Stimulated activated CD4-positive, alpha-beta T cell treated with anti-CD3 and anti-CD28 coated beads, Interleukin-4, amount 100 ng/mL, for 1 hour (primary cell): ENCODE results near the gene GPATCH3.
"Not testable (repeated sequence)": the region's sequence is repeated elsewhere in the genome, so short reads cannot be mapped to it uniquely, and the experiment has no call there.

Experiments used
- DNase-seq: peaks from one replicate; pipeline ENCODE4 v3.0.0-alpha.2; 2020

The GPATCH3 gene

DNA sequence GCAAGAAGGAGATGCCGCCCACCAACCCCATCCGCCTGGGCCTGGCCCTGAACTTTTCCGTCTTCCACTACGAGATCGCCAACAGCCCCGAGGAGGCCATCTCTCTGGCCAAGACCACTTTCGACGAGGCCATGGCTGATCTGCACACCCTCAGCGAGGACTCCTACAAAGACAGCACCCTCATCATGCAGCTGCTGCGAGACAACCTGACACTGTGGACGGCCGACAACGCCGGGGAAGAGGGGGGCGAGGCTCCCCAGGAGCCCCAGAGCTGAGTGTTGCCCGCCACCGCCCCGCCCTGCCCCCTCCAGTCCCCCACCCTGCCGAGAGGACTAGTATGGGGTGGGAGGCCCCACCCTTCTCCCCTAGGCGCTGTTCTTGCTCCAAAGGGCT is 36.6 kb downstream of the GPATCH3 start:
- no peak for DNase-seq

DNA sequence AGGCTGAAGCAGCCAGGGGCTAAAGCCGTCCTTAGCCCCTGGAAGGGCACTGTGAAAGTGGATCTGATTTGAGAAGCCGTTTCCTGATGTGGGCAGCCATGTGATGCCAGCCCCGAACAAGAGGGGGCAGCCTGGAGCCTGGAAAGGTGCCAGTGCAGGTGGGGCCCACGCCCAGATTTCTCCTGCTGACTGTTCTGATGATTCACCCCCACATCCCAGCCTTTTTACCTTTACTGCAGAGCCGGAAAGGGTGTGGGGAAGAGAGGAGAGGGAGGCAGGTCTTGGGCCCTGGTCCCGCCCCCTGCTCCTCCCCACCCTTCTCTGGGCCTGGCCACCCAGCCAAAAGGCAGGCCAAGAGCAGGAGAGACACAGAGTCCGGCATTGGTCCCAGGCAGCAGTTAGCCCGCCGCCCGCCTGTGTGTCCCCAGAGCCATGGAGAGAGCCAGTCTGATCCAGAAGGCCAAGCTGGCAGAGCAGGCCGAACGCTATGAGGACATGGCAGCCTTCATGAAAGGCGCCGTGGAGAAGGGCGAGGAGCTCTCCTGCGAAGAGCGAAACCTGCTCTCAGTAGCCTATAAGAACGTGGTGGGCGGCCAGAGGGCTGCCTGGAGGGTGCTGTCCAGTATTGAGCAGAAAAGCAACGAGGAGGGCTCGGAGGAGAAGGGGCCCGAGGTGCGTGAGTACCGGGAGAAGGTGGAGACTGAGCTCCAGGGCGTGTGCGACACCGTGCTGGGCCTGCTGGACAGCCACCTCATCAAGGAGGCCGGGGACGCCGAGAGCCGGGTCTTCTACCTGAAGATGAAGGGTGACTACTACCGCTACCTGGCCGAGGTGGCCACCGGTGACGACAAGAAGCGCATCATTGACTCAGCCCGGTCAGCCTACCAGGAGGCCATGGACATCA is 37.2 kb downstream of the GPATCH3 start, which contains the start of gene SFN:
Gene SFN, plus strand, starts transcription at position 369 of the 904 bp plus-strand sequence. Its CDS starts 64 bp downstream, at position 433.
- peak; percentile 47 for DNase-seq

DNA sequence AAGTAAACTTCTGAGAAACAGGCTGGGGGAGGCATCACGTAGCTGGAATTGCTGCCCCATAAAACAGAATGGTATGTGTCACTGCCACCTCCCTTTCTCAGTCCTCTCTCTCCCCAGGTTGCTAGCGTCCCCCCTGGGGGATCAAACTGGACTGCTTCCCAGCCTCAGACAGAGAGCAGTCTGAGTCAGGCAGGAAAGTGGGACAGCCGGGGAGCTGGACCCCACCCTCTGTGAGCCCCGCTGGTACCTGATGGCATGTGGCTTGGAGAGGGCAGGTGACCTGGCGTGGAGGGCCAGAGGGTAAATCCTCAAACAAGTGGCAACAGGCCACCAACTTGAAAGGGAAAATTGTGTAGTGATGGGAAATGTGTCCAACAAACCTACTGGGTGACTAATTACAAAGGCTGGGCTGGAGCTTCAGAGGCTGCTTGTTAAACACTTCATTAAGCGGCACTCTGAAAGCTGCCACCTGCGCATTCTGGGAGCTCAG is 38.3 kb downstream of the GPATCH3 start:
- DNase-seq, result no peak

DNA sequence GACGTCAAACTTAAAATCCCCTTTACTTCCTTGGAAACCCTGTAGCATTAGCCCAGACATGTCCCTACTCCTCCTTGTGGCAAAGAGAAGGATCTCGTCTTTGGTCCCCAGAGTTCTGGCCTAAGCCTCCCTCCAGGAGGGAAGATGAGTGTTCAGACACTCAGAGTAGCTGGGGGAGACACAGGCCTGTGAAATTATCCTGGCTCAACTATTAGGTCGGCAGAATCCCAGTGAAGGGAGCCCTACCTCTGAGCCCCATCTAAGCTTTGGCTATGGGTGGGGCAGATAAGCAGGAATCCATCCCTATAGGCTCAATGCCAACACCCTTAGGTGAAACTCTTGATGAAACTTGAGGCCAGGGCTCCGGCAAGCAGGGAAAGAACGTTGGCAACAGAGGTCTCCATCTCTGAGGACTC is 39.0 kb downstream of the GPATCH3 start:
- DNase-seq, result no peak

DNA sequence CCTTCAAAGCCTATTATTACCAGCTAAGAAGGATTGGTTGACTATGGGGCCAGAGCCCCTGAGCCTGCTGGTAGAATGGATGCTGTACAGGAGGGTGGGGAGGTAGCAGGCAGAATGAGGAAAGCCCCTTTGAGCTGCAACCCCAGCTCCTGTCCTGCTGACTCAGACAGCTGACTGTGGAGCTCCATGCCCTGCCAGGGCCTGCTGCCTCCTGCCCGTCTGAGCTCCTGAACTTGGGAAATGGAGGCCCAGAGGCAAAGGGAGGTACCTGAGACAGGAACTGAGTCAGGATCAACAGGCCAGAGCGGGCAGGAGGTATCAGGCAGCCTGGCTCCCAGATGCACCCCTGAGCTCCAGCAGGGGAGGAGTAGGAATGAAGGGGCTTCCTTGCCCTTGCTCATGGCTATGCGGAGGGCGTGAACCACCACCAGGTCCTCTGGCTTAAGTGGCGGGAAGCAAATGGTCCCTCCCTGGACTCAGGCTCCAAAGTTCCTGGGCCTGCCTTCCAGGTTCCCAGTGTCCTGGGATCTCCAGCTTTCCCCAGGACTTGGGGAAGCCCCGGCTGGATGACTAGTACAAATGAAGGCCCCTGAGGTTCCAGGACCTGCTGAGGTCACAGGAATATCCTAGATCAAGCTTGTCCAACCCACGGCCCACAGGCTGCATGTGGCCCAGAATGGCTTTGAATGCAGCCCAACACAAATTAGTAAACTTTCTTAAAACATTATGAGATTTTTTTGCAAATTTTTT is 41.2 kb downstream of the GPATCH3 start:
- no peak for DNase-seq

DNA sequence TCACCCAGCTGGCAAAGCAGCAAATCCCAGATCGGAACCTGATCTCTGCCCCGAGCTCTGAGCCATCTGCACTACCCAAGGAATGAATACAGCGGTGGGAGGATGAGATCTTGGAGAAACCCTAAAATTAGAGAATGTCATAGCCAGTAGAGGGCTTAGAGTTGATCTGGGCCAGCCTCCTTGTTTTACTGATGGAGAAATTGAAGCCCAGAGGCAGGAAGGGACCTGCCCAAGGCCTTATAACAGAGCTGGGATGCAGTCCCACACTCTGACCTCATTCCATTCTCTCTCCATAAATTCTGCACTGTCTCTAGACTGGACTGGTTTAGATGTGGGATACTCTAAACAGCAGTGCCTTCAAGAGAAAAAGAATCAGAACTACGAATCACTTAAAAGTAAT is 42.1 kb downstream of the GPATCH3 start:
- no peak for DNase-seq

DNA sequence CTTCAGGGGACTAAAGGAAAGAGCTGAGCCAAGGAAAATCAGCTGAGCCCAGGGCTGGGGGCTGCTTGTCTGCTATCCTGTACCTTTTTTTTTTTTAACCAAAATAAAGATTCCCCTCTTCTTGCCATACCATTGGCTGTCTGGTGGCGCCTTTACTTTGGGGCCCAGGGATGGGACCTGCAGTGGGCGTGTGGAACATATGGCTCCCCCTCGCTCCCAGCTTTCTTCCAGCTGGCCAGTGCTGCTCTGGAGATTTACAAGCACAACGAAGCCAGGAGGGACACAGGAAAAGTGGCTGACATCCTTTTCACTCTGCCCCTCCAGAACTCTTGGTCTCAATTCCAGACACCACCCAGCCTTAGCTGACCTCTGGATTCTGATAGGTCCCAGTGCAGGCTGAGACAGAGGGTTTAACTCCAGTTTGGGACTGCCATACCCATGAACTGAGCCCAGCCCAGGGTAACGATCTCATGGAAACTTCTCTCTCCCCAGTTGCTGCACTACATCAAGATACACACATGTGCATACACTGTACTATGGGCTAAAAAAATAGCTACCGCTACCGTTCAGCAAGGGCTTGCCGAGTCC is 42.7 kb downstream of the GPATCH3 start:
- DNase-seq, result no peak

DNA sequence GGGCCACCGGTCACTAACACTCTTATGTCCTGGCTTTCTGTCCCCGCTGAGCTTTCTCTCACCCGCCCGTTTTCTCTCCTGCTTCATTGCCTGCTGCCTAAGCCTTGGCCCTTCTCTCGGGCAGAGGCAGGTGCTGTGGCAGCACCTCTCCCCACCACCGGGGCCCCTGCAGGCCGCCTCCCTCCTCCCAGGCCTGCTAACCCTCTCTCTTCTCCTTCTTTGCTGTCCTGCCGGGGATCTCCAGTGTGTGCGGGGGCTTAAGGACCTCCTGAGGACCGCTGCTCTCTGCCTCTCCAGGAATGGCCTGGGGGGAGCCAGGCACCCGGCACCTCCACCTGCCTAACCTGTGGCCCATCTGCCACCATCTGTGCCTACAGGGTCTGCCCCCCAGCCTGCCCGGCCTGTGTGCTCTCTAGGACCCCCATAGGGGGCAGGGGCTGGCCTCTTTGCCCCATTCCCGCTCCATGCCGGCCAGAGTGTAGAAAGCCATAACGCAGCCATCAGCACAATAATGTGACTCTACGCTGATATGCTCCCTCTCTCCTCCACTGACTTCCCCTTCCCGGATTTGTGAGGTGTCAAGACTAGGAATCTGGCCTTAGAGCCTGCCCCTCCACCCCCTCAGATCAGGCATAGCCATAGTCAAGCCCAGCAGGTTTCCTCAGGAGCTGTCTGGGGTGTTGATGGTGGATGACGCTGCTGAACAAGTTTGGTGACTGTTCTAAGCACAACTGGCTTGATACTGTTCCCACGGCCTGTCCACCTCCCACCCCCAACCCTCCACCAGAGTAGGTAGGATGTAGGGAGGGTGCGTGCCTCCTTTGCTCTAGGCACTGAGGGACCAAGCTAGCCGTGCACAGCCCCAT is 43.4 kb downstream of the GPATCH3 start:
- no peak for DNase-seq

DNA sequence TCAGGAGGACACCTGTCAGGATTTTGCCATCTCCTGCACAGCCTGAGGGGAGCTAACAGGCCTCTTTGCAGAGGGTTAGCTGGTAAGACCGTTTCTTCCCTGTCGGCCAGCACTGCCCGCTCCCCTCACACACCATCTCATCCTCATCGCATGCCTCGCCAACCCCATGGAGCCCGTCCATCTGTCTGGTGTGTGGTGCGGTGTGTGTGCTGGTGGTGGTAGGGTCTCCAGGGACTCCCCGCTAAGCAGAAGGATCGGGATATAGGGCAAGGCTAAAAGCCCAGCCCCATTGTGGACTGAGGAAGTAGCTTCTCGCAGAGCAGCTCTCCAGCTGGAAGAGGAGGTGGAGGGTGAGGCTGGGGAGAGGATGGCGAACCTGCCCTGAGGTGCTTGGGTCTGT is 44.1 kb downstream of the GPATCH3 start:
- DNase-seq, result no peak

DNA sequence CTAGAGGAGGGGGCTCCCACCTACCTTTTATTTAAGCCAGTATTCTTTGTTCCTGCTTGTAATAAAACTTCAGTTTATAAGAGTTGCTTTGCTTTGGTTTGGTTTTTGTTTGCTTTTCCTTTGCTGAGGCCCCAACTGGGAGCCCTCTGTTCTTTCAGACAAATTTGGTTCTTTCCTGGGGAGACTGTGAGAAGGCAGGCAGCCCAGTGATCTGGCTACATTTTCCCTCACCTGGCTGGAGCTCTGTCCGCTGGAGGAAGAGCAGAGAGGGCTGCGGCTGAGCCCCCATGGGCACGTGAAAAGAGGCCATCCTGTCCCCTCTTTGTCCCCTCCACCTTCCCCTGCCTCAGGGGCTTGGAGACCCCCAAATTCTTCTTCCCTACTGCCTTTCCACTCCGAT is 44.6 kb downstream of the GPATCH3 start:
- DNase-seq, result no peak

DNA sequence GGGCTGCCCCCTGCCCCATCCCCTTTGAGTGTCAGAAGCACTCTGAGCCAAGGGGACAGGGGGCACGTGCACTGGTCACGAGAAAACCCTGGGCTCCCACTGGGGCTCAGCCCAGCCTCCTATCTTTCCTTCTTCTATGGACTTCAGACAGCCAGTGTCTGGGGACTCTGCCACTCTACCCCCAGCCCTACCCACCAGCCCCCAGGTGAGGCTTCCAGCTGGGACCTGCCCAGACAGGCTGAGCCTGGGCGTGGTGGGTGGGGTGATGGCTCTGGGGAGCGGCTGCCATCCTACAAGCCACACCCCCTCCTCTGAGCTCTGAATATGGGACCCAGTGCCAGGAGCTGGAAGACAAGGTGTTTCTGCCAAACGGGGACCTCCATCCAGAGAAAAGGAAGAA is 45.4 kb downstream of the GPATCH3 start:
- DNase-seq, result no peak

DNA sequence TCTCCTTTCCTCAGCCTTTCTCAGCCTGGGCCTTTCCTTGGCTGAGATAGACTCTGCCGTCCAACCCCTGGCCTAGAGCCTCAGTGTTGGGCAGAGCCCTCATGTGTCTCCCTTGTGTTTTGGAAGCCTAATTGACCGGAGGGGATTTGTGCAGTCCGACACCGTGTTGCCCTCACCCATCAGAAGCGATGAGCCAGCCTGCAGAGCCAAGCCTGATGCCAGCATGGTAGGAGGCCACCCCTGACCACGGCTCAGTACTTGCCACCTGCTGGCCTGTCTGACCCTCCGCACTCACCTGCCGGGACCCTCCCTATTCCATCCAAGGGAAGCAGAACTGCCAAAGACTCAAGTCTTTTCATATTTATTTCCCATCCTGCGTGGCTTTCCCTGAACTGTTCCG is 46.7 kb downstream of the GPATCH3 start:
- no peak for DNase-seq

DNA sequence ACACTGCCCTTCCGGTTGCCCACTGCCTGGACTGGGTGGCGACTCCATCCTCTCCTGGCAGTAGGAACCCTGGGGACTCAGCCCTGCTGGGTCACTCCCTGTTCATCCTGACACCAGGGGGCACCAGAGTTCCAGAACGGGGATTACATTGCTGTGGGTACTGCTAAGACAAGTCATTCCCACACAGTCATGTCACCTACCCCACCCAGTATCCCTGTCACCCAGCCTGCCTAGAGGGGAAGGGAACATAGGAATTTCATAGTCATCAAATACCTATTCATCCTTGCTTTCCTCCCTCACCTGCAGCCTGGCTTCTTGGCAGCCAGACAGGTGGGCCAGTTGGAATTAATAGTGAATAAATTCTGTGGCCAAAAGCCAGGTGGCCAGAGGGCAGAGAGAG is 47.1 kb downstream of the GPATCH3 start:
- DNase-seq, result peak; percentile 82

DNA sequence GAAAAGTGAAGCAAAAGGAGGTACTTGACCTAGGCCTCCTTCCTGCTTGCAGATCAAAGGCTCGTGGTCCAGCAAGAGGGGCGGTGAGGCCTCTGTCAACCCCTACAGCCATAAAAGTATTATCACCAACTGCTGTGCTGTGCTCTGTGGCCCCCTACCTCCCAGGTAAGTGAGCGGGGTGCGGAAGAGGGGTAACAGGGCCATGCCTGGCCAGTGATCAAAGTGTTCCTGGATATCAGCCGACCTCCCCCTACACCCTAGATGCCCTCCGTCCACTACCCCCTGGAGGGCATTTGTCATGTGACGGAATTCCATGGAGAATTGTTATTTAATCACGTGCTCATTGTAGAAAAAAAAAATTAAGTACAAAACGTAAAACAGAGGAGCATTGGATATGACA is 47.6 kb downstream of the GPATCH3 start:
- no peak for DNase-seq

DNA sequence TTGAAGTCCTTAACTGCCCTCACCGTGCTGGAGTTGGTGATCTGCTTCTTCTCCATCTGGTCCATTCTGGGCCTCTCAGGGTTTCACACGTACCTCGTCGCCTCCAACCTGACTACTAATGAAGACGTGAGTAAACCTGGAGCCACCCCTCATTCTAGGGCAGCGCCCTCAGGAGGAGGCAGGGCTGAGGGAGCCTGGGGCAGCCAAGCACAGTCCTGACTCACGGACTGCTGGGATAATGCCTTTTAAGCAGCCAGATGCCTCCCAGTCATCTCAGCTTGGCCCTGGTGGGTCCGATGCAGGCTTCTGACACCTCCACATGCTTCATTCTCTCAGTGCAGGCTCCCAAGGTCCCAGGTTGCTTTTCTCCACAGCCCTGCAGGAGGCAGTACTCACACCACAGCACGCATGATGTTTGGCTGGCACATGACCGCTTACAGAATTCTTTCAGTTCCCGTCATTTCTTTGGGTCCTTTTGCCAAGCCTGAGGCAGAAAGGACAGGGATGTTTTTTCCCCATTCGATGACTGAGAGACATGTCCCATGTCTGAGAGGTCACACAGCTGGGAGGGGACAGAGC is 49.1 kb downstream of the GPATCH3 start:
- no peak for DNase-seq

DNA sequence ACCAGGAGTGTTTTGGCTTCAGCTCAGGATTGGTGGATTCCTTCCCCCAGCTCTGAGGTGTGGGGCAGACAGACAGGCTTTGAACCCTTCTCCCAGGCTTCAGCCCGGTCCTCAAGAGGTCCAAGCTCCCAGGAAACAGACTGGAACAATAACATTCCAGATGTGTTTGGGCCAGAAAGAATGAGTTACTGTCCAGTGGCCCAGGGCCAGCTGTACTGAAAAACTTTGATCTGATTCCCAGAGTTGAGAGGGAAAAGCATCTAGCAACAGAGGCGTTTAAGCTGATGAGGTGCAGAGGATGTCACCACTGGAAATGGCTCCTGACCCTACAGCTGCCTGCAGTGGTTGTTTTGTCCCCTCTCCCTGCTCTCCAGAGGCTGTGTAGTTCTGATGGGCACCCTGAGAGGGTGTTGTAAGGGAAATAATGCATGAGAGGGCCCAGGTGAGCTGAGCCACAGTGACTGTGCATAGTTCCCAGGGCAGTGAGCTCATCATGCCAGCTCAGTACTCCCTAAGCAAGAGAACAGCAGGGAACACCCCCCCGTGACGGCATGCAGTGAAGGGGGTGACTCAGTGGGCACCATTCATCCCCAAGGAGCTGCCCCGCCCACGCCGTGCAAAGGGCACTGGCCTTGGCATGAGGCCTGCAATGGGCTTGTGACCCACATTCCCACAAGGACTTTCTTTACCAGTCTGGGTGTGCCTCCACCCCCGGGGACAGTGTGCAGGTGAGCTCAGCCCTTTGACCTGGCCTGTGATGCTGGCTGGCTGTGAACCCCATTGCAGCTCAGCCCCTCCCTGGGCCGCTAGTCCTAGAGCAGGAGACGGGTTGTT is 51.1 kb downstream of the GPATCH3 start:
- DNase-seq, result no peak

DNA sequence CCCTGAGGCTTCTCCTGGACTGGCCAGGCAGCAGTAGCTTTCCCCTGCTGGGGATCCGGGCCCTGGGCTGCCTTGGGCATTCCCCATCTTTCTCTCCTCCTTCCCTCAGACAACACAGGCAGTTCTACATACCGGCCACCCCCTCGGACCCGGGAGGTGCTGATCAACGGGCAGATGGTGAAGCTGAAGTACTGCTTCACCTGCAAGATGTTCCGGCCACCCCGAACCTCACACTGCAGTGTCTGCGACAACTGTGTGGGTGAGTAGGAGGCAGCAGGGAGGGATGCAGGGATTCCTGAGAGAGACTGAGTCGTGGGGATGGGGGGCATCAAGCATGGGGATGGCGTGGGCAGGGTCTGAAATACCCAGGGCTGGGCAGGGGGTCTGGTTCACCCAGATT is 51.8 kb downstream of the GPATCH3 start:
- DNase-seq, result no peak

DNA sequence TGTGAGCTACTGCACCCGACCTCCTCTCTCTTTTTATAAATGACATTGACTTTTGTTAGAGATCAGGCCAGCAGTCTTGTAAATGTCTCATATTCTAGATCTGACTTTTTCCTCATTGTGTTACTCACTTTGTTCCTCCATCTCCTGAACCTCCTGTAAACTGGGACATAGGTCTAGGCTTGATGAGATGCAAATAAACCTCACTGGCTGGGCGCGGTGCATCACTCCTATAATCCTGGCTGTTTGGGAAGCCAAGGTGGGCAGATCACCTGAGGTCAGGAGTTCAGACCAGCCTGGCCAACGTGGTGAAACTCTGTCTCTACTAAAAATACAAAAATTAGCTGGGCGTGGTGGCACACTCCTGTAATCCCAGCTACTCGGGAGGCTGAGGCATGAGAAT is 52.4 kb downstream of the GPATCH3 start:
- DNase-seq, result not testable (repeated sequence)

DNA sequence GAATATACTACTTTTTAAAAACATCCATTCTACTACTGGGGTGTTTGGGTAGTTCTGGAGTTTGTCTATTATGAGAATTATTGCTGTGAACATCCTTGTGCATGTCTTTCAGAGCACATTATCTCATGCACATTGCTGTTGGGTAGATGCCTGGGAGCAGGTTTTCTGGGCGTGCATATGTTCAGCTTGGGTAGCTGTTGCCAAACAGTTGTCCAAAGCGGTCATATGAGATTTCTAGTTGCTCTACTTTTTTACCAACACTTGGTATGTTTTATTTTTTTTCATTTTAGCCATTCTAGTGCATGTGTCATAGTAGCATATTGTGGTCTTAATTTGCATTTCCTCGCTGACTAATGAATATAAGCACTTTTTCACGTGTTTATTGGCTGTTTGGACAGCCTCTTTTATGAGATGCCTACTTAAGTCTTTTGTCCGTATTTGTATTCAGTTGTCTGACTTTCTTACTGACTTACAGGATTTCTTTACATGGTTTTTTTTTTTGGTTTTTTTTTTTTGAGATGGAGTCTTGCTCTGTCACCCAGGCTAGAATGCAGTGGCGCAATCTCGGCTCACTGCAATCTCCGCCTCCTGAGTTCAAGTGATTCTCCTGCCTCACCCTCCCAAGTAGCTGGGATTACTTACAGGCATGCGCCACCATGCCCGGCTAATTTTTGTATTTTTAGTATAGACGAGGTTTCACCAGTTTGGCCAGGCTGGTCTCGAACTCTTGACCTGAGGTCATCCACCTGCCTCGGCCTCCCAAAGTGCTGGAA is 55.7 kb downstream of the GPATCH3 start:
- DNase-seq, result no peak
